ENCODE results near the gene CPAMD8.

The CPAMD8 gene

GRCh38 chr19:16892436-16892835 is 134.2 kb downstream of the CPAMD8 start:
- peaks cover 17% of the 10 kb centered on the region for H3K4me1 Mint-ChIP-seq
- peaks cover 29% of the 10 kb centered on the region for H3K27me3 Mint-ChIP-seq (ENCODE audit: low read depth, poor library complexity)
- no peak overlapping the region for H3K27ac Mint-ChIP-seq
- no peaks in the 10 kb centered on the region for H3K36me3 Mint-ChIP-seq (ENCODE audit: low read depth)
- H3K9me3 Mint-ChIP-seq, result no peaks in the 10 kb centered on the region
- H3K4me3 Mint-ChIP-seq, result no peak overlapping the region
- no peak for DNase-seq
- TF ChIP-seq CTCF (IDR thresholded peaks at IDR 0.05), result no peak

GRCh38 chr19:16891696-16892382 is 134.8 kb downstream of the CPAMD8 start:
- peaks cover 25% of the 10 kb centered on the region for H3K27me3 Mint-ChIP-seq (ENCODE audit: low read depth, poor library complexity)
- no peak overlapping the region for H3K27ac Mint-ChIP-seq
- no peak for DNase-seq
- no peaks in the 10 kb centered on the region for H3K36me3 Mint-ChIP-seq (ENCODE audit: low read depth)
- H3K4me1 Mint-ChIP-seq, result peaks cover 21% of the 10 kb centered on the region
- no peak for TF ChIP-seq CTCF (IDR thresholded peaks at IDR 0.05)
- no peak overlapping the region for H3K4me3 Mint-ChIP-seq
- H3K9me3 Mint-ChIP-seq, result no peaks in the 10 kb centered on the region

- DNase-seq, result no peak
- H3K9me3 Mint-ChIP-seq, result no peaks in the 10 kb centered on the region
- H3K27me3 Mint-ChIP-seq (ENCODE audit: low read depth, poor library complexity), result peaks cover 17% of the 10 kb centered on the region
- no peaks in the 10 kb centered on the region for H3K36me3 Mint-ChIP-seq (ENCODE audit: low read depth)
- H3K4me3 Mint-ChIP-seq, result no peak overlapping the region
- H3K27ac Mint-ChIP-seq, result no peak overlapping the region
- TF ChIP-seq CTCF (IDR thresholded peaks at IDR 0.05), result no peak
- peaks cover 21% of the 10 kb centered on the region for H3K4me1 Mint-ChIP-seq
Observed at GRCh38 chr19:16890461-16891184, 136.0 kb downstream of the CPAMD8 start.

GRCh38 chr19:16889883-16890460 is 136.6 kb downstream of the CPAMD8 start:
- H3K4me1 Mint-ChIP-seq, result peaks cover 21% of the 10 kb centered on the region
- TF ChIP-seq CTCF (IDR thresholded peaks at IDR 0.05), result no peak

GRCh38 chr19:16889366-16889882 is 137.2 kb downstream of the CPAMD8 start:
- Mint-ChIP-seq H3K4me3 (no peak overlapping the region), H3K4me1 (peaks cover 21% of the 10 kb centered on the region), H3K27ac (no peak overlapping the region), H3K27me3 (ENCODE audit: low read depth, poor library complexity) (peaks cover 9% of the 10 kb centered on the region), H3K36me3 (ENCODE audit: low read depth) (no peaks in the 10 kb centered on the region), H3K9me3 (no peaks in the 10 kb centered on the region)
- no peak for DNase-seq
- no peak for TF ChIP-seq CTCF (IDR thresholded peaks at IDR 0.05)

More at GRCh38 chr19:16889883-16890460, 136.6 kb downstream of the CPAMD8 start:
- DNase-seq, result no peak
- no peak overlapping the region for H3K27ac Mint-ChIP-seq
- no peak overlapping the region for H3K4me3 Mint-ChIP-seq
- H3K9me3 Mint-ChIP-seq, result no peaks in the 10 kb centered on the region
- H3K27me3 Mint-ChIP-seq (ENCODE audit: low read depth, poor library complexity), result peaks cover 13% of the 10 kb centered on the region
- no peaks in the 10 kb centered on the region for H3K36me3 Mint-ChIP-seq (ENCODE audit: low read depth)
